ENCODE measurements around the gene DDOST. TPM values are rescaled to one million over a fixed set of nuclear protein-coding genes. Genes with fewer than 3 reads are reported as not detected.

Gene DDOST
- 100 to 1,000 TPM; 140 to 159 TPM for total RNA-seq

DNA sequence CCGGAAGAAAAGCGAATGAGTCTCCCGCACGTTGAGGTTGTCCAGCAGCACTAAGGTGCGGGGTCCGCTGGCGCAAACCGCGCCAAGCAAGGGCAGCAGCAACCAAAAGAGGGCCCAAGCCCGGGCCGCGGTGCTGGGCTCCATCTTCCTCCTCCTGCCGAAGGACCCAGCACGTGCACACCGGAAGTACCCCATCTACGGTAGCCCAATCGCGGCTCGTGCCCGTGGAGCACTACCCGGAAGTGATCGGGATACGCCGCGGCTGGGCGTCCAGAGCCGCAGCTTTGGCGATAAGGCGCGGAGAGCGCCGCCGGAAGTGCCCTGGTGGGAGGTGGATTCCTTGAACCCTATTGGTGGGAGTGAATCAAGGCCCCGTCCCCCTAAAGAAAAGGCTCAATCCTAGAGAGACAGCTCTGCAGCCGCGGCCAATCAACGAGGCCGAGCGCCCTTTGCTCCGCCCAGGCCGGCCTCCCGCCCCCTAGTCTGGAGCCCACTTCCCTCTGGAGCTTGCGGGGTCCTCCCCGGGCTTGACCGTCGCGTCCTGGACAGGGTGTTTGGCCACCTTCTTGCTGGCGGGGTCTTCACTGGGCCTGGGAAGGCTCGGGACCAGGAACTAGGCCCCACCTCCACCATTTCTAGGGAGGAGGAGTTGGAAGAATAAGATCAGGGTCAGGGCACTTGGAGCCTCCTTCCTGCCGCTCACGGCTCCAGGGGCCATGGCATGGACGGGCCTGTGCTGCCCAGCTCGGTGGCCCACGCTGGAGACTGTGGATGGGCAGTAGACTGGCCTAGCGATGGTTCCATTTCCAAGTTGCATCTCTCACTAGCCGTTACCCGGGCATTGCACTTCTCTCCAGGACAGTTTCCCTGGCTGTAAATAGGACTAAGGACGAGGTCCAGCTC is at the start of gene DDOST:
DDOST (minus strand) TSS at position 163 of the 903 bp plus-strand sequence; CDS start at position 144, 19 bp downstream.
- Mint-ChIP-seq H3K36me3 (ENCODE audit: low read depth) (peaks cover 32% of the 10 kb centered on the region), H3K27ac (peak within 1 kb of the TSS; percentile 99), H3K4me1 (ENCODE audit: low read depth) (peaks cover 39% of the 10 kb centered on the region), H3K9me3 (no peaks in the 10 kb centered on the region), H3K27me3 (no peaks in the 10 kb centered on the region), H3K4me3 (peak within 1 kb of the TSS; percentile 85)
- ATAC-seq: peak; percentile 96
- TF ChIP-seq, protein P1, sequence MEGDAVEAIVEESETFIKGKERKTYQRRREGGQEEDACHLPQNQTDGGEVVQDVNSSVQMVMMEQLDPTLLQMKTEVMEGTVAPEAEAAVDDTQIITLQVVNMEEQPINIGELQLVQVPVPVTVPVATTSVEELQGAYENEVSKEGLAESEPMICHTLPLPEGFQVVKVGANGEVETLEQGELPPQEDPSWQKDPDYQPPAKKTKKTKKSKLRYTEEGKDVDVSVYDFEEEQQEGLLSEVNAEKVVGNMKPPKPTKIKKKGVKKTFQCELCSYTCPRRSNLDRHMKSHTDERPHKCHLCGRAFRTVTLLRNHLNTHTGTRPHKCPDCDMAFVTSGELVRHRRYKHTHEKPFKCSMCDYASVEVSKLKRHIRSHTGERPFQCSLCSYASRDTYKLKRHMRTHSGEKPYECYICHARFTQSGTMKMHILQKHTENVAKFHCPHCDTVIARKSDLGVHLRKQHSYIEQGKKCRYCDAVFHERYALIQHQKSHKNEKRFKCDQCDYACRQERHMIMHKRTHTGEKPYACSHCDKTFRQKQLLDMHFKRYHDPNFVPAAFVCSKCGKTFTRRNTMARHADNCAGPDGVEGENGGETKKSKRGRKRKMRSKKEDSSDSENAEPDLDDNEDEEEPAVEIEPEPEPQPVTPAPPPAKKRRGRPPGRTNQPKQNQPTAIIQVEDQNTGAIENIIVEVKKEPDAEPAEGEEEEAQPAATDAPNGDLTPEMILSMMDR (IDR thresholded peaks at IDR 0.05): no peak
- intact Hi-C loops (cut with micrococcal nuclease): no loop called here
- CTCF ChIA-PET: interaction anchor here (0.7 to 2.7 kb wide), 9 partner anchors 11 to 593 kb away, joined by 3 to 20 read pairs (median 4); partner anchors contain the start of gene PINK1
- POLR2A ChIA-PET: interaction anchor here (0.9 to 1.4 kb wide), 4 partner anchors 17 to 22 kb away, joined by 3 to 5 read pairs (median 4); no protein-coding TSS in a partner anchor
- DNase-seq: peak; percentile 97

DNA sequence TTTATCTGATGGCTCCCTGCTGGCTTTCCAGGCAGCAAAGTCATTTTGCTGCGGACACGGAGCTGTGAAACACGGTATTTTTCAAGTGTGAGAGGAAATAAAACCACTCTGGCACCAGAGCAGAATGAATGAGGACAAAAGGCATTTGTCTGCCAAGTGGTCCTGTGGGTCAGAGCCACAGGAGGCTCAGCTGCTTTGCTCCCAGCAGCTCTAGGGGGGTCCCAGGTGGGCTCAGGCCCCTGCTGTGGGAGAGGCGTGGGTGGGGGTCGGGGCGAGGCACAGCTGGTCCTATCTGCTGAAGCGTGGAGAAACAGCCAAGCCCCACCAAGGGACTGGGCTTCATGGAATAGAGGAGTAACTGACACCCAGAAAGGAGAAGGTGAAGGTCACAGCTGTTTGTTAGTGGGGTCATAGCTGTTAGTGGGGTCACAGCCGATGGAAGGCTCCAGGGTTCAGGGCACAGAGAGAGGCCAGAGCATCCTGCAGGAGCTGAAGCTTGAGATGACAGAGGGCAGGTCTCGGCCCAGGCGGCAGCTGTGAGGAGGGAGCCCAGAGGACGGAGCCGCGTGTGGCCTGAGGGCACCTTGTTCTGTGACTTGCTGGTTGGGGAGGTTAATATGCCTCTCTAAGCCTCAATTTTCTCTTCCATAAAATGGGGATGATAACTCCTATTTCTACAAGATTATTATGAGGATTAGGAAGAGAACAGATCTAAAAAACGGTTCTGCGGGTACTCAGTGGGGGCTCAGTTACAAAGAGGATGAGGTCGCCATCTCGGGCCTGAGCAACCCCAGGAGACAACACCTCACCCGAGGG is 49.5 kb upstream of the DDOST start:
- CTCF ChIA-PET: interaction anchor here (0.9 kb wide), 1 partner anchor 14 kb away, joined by 4 read pairs; no protein-coding TSS in a partner anchor
- Mint-ChIP-seq H3K27me3 (peaks cover 5% of the 10 kb centered on the region), H3K27ac (no peak overlapping the region), H3K36me3 (ENCODE audit: low read depth) (no peaks in the 10 kb centered on the region), H3K4me3 (no peak overlapping the region), H3K4me1 (ENCODE audit: low read depth) (no peaks in the 10 kb centered on the region), H3K9me3 (no peaks in the 10 kb centered on the region)
- ATAC-seq (no peak), DNase-seq (no peak)
- TF ChIP-seq, protein P1 (IDR thresholded peaks at IDR 0.05): no peak
- POLR2A ChIA-PET: no interaction called here
- intact Hi-C loops (cut with micrococcal nuclease): no loop called here

DNA sequence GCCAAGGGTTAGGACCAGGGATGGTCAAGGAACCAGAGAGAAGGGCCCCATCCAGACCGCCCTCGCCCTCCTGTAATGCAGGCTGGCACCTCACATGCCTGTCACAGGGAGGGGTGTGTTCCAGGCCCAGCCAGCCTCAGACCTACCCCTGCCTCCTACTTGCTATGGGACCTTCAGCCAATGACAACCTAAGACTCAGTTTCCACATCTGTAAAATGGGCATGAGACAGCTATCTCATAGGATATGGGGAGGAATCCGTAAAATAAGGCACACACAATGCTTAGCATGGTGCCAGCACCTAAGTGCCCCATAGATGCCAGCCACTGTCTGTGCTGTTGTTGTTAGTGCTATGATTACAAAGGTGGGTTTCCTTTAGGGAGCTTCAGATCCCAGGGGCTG is 48.7 kb upstream of the DDOST start:
- no peak overlapping the region for H3K4me3 Mint-ChIP-seq
- H3K27me3 Mint-ChIP-seq: no peaks in the 10 kb centered on the region
- intact Hi-C loops (cut with micrococcal nuclease): no loop called here
- ChIA-PET CTCF (interaction anchor here (0.9 kb wide), 1 partner anchor 13 kb away, joined by 4 read pairs; no protein-coding TSS in a partner anchor), POLR2A (no interaction called here)
- H3K4me1 Mint-ChIP-seq (ENCODE audit: low read depth): no peaks in the 10 kb centered on the region
- DNase-seq: no peak
- no peaks in the 10 kb centered on the region for H3K36me3 Mint-ChIP-seq (ENCODE audit: low read depth)
- no peak overlapping the region for H3K27ac Mint-ChIP-seq
- ATAC-seq: no peak
- no peaks in the 10 kb centered on the region for H3K9me3 Mint-ChIP-seq
- TF ChIP-seq, protein P1 (IDR thresholded peaks at IDR 0.05): no peak

DNA sequence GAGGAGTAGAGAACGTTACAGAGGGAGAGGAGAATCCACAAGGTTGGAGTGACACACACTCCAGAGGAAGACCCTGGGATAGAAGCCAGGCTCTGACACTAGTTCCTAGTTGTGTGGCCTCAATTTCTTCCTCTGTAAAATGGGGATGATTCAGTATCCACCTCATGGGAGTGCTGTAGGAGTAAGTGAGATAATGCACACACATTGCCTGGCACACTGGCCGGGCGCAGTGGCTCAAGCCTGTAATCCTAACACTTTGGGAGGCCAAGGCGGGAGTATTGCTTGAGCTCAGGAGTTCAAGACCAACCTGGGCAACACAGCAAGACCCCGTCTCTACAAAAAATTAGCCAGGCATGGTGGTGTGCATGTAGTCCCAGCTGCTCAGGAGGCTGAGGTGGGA is 47.7 kb upstream of the DDOST start:
- Mint-ChIP-seq H3K9me3 (no peaks in the 10 kb centered on the region), H3K36me3 (ENCODE audit: low read depth) (no peaks in the 10 kb centered on the region), H3K4me1 (ENCODE audit: low read depth) (no peaks in the 10 kb centered on the region), H3K27me3 (no peaks in the 10 kb centered on the region), H3K4me3 (no peak overlapping the region), H3K27ac (no peak overlapping the region)
- no peak for DNase-seq
- ChIA-PET CTCF (interaction anchor here (2.1 to 4.4 kb wide), 2 partner anchors 12 to 486 kb away, joined by 5 to 26 read pairs; no protein-coding TSS in a partner anchor), POLR2A (no interaction called here)
- no peak for ATAC-seq
- intact Hi-C loops (cut with micrococcal nuclease): no loop called here
- TF ChIP-seq, protein P1 (IDR thresholded peaks at IDR 0.05): no peak
